Stimulated activated CD8-positive, alpha-beta memory T cell treated with anti-CD3 and anti-CD28 coated beads, Interleukin-12 subunit alpha, Interleukin-12 subunit beta, amount 100 ng/mL, for 24 hours (primary cell): ENCODE results near the gene HAUS5.
"Not testable (repeated sequence)": the region's sequence is repeated elsewhere in the genome, so short reads cannot be mapped to it uniquely, and the experiment has no call there.

Experiments
- DNase-seq: peaks from one replicate; pipeline ENCODE4 v3.0.0-alpha.2; 2020; ENCODE audit errors: extremely low read depth

Gene HAUS5

GRCh38 chr19:35612559-35613321, at the start of gene HAUS5:
TSS of gene HAUS5 (plus strand) at chr19:35612735. CDS start at chr19:35612795, 60 bp downstream.
- peak; percentile 80 for DNase-seq

- DNase-seq: no peak
These were observed 49.8 kb upstream of the HAUS5 start for GRCh38 chr19:35562776-35563175.

GRCh38 chr19:35563207-35563829, 49.2 kb upstream of the HAUS5 start, which contains the start of gene ATP4A:
TSS of gene ATP4A (minus strand) at chr19:35563658. CDS start at chr19:35563629, 29 bp downstream.
- DNase-seq: no peak

- no peak for DNase-seq
These were observed 47.3 kb upstream of the HAUS5 start for GRCh38 chr19:35565016-35565856.

- DNase-seq: no peak
These were observed 45.8 kb upstream of the HAUS5 start for GRCh38 chr19:35566738-35567137.

- no peak for DNase-seq
These were observed 43.2 kb upstream of the HAUS5 start for GRCh38 chr19:35569281-35569781.

GRCh38 chr19:35571406-35571965, 41.0 kb upstream of the HAUS5 start:
- no peak for DNase-seq

- no peak for DNase-seq
These were observed 34.6 kb upstream of the HAUS5 start for GRCh38 chr19:35577918-35578317.

- DNase-seq: no peak
These were observed 33.8 kb upstream of the HAUS5 start for GRCh38 chr19:35578707-35579106.

GRCh38 chr19:35582760-35583159, 29.8 kb upstream of the HAUS5 start:
- no peak for DNase-seq

- no peak for DNase-seq
These were observed 26.7 kb upstream of the HAUS5 start, which contains the start of gene PMIS2 for GRCh38 chr19:35585848-35586247. TSS of gene PMIS2 (plus strand) at chr19:35586173. CDS start at chr19:35586260, 87 bp downstream.

GRCh38 chr19:35587321-35587720, 25.2 kb upstream of the HAUS5 start:
- DNase-seq: no peak

- no peak for DNase-seq
These were observed 21.7 kb upstream of the HAUS5 start for GRCh38 chr19:35590875-35591274.

- no peak for DNase-seq
These were observed 20.3 kb upstream of the HAUS5 start for GRCh38 chr19:35592226-35592625.

GRCh38 chr19:35595026-35595425, 17.5 kb upstream of the HAUS5 start:
- not testable (repeated sequence) for DNase-seq

- DNase-seq: no peak
These were observed 16.6 kb upstream of the HAUS5 start for GRCh38 chr19:35595928-35596327.

GRCh38 chr19:35596366-35596999, 16.1 kb upstream of the HAUS5 start:
- DNase-seq: no peak

GRCh38 chr19:35601971-35602370, 10.6 kb upstream of the HAUS5 start:
- DNase-seq: no peak

- DNase-seq: not testable (repeated sequence)
These were observed 8.1 kb upstream of the HAUS5 start for GRCh38 chr19:35604436-35604835.

GRCh38 chr19:35607170-35607569, 5.4 kb upstream of the HAUS5 start:
- not testable (repeated sequence) for DNase-seq

GRCh38 chr19:35607661-35608060, 4.9 kb upstream of the HAUS5 start:
- no peak for DNase-seq
